ENCODE data around the gene KIAA0586. TPM values are rescaled to one million over a fixed set of nuclear protein-coding genes. Genes with fewer than 3 reads are reported as not detected.
"Not testable (repeated sequence)": the region's sequence is repeated elsewhere in the genome, so short reads cannot be mapped to it uniquely, and the experiment has no call there.

KIAA0586 gene
- total and polyA plus RNA-seq, 5 donors = 3.8 to 11.2 (median 9.7) TPM

DNA sequence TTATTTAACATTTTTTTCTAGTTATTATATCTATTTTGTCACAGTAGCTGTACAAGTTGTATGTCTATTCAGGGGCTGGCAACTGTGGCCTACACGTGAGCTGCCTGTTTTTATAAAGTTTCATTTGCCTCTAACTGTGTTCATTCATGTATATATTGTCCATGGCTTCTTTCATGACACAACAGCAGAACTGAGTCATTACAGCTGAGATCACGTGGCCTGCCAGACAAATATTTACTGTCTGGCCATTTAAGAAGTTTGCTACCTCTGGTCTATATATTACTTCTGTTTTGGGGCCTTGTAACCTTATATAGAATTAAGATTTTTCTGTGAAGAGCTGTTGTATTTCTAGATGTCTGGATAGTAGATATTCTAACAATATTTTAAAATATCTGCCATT lies 37.9 kb downstream of the KIAA0586 start:
- DNase-seq (no peak), ATAC-seq (no peak)
- no peaks in the 10 kb centered on the region for H3K27me3 ChIP-seq (ENCODE audit: control insufficient read depth, insufficient read depth)
- no peaks in the 10 kb centered on the region for H3K4me1 ChIP-seq (ENCODE audit: control insufficient read depth, insufficient read depth, low read length)
- no peak overlapping the region for H3K27ac ChIP-seq (ENCODE audit: low read length)
- H3K4me3 ChIP-seq (ENCODE audit: low read length) = no peak overlapping the region
- no peaks in the 10 kb centered on the region for H3K9me3 ChIP-seq (ENCODE audit: control insufficient read depth, low read length)
- WGBS = 88% methylated on average over 2 of the region's 2 CpGs
- intact Hi-C loops (cut with DNase I) = no loop called here

DNA sequence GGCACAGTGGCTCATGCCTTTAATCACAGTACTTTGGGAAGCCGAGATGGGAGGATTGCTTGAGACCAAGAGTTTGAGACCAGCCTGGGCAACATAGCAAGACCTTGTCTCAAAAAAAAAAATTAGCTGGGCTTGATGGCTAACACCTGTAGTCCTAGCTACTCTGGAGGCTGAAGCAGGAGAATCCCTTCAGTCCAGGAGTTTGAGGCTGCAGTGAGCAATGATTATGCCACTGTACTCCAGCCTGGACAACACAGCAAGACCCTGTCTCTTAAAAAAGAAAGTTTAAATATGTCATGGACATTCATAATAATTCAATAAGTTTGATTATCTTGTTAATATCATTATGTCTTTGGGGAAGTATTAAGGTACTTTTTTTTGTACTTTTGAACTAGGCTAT lies 38.9 kb downstream of the KIAA0586 start:
- no peaks in the 10 kb centered on the region for H3K9me3 ChIP-seq (ENCODE audit: control insufficient read depth, low read length)
- no peak overlapping the region for H3K27ac ChIP-seq (ENCODE audit: low read length)
- no peak overlapping the region for H3K4me3 ChIP-seq (ENCODE audit: low read length)
- H3K27me3 ChIP-seq (ENCODE audit: control insufficient read depth, insufficient read depth) = no peaks in the 10 kb centered on the region
- 93% methylated on average over 1 of the region's 1 CpG for WGBS
- H3K4me1 ChIP-seq (ENCODE audit: control insufficient read depth, insufficient read depth, low read length) = no peaks in the 10 kb centered on the region
- intact Hi-C loops (cut with DNase I) = no loop called here
- DNase-seq (no peak), ATAC-seq (no peak)

- no peak for ATAC-seq
- no peak overlapping the region for H3K4me3 ChIP-seq (ENCODE audit: low read length)
- H3K27ac ChIP-seq (ENCODE audit: low read length) = no peak overlapping the region
- intact Hi-C loops (cut with DNase I) = no loop called here
- DNase-seq = no peak
- no peaks in the 10 kb centered on the region for H3K9me3 ChIP-seq (ENCODE audit: control insufficient read depth, low read length)
- WGBS = 94% methylated on average over 2 of the region's 2 CpGs
- H3K27me3 ChIP-seq (ENCODE audit: control insufficient read depth, insufficient read depth) = no peaks in the 10 kb centered on the region
- H3K4me1 ChIP-seq (ENCODE audit: control insufficient read depth, insufficient read depth, low read length) = no peaks in the 10 kb centered on the region
Observed at GRCh38 chr14:58467575-58467974, 40.1 kb downstream of the KIAA0586 start.

GRCh38 chr14:58469309-58469708 lies 41.8 kb downstream of the KIAA0586 start:
- Histone ChIP-seq H3K4me3 (ENCODE audit: low read length) (no peak overlapping the region), H3K27ac (ENCODE audit: low read length) (no peak overlapping the region), H3K27me3 (ENCODE audit: control insufficient read depth, insufficient read depth) (no peaks in the 10 kb centered on the region), H3K9me3 (ENCODE audit: control insufficient read depth, low read length) (no peaks in the 10 kb centered on the region), H3K4me1 (ENCODE audit: control insufficient read depth, insufficient read depth, low read length) (no peaks in the 10 kb centered on the region)
- ATAC-seq (no peak), DNase-seq (no peak)
- 93% methylated on average over 5 of the region's 5 CpGs for WGBS
- intact Hi-C loops (cut with DNase I) = no loop called here

DNA sequence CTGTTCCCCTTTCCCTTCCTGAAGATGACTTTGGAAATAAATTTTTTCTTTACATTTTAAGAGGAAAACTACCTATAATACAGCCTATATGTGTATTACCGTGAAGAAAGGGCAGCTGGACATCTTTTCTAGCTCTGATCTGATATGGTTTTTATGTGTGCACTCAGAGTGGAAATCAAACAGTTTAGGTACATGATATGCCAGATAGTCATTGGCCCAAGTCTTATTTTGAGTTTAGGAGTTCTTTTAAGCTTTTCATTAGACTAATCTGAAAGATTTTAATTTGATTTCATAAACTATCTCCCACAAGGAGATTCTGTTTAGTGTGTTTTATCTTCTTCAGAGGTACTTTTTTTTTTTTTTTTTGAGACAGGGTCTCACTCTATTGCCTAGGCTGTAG lies 48.8 kb downstream of the KIAA0586 start:
- no peak overlapping the region for H3K4me3 ChIP-seq (ENCODE audit: low read length)
- WGBS = 99% methylated on average over 1 of the region's 1 CpG
- no peaks in the 10 kb centered on the region for H3K4me1 ChIP-seq (ENCODE audit: control insufficient read depth, insufficient read depth, low read length)
- H3K9me3 ChIP-seq (ENCODE audit: control insufficient read depth, low read length) = no peaks in the 10 kb centered on the region
- ATAC-seq = no peak
- no peak for DNase-seq
- no peak overlapping the region for H3K27ac ChIP-seq (ENCODE audit: low read length)
- intact Hi-C loops (cut with DNase I) = no loop called here
- no peaks in the 10 kb centered on the region for H3K27me3 ChIP-seq (ENCODE audit: control insufficient read depth, insufficient read depth)

GRCh38 chr14:58477653-58478052 lies 50.1 kb downstream of the KIAA0586 start:
- no peak for ATAC-seq
- intact Hi-C loops (cut with DNase I) = no loop called here

GRCh38 chr14:58478329-58478728 lies 50.8 kb downstream of the KIAA0586 start:
- over 99% methylated on average over 5 of the region's 5 CpGs for WGBS

More at GRCh38 chr14:58477653-58478052, 50.1 kb downstream of the KIAA0586 start:
- H3K27ac ChIP-seq (ENCODE audit: low read length) = no peak overlapping the region
- H3K9me3 ChIP-seq (ENCODE audit: control insufficient read depth, low read length) = no peaks in the 10 kb centered on the region
- no peak overlapping the region for H3K4me3 ChIP-seq (ENCODE audit: low read length)
- no peaks in the 10 kb centered on the region for H3K4me1 ChIP-seq (ENCODE audit: control insufficient read depth, insufficient read depth, low read length)
- no peak for DNase-seq
- no peaks in the 10 kb centered on the region for H3K27me3 ChIP-seq (ENCODE audit: control insufficient read depth, insufficient read depth)
- 96% methylated on average over 2 of the region's 2 CpGs for WGBS

GRCh38 chr14:58479975-58480374 lies 52.5 kb downstream of the KIAA0586 start:
- intact Hi-C loops (cut with DNase I) = no loop called here
- no peak for ATAC-seq
- Histone ChIP-seq H3K4me1 (ENCODE audit: control insufficient read depth, insufficient read depth, low read length) (no peaks in the 10 kb centered on the region), H3K27me3 (ENCODE audit: control insufficient read depth, insufficient read depth) (no peaks in the 10 kb centered on the region), H3K4me3 (ENCODE audit: low read length) (no peak overlapping the region), H3K9me3 (ENCODE audit: control insufficient read depth, low read length) (no peaks in the 10 kb centered on the region), H3K27ac (ENCODE audit: low read length) (no peak overlapping the region)
- no peak for DNase-seq
- WGBS = 96% methylated on average over 1 of the region's 1 CpG

More at GRCh38 chr14:58478329-58478728, 50.8 kb downstream of the KIAA0586 start:
- H3K4me1 ChIP-seq (ENCODE audit: control insufficient read depth, insufficient read depth, low read length); DNase-seq; H3K9me3 ChIP-seq (ENCODE audit: control insufficient read depth, low read length); H3K27me3 ChIP-seq (ENCODE audit: control insufficient read depth, insufficient read depth); H3K27ac ChIP-seq (ENCODE audit: low read length); intact Hi-C loops (cut with DNase I); ATAC-seq; H3K4me3 ChIP-seq (ENCODE audit: low read length): not testable (repeated sequence)

- Histone ChIP-seq H3K4me3 (ENCODE audit: low read length) (no peak overlapping the region), H3K27ac (ENCODE audit: low read length) (no peak overlapping the region), H3K27me3 (ENCODE audit: control insufficient read depth, insufficient read depth) (no peaks in the 10 kb centered on the region), H3K4me1 (ENCODE audit: control insufficient read depth, insufficient read depth, low read length) (no peaks in the 10 kb centered on the region), H3K9me3 (ENCODE audit: control insufficient read depth, low read length) (no peaks in the 10 kb centered on the region)
- intact Hi-C loops (cut with DNase I) = no loop called here
- 64% methylated on average over 1 of the region's 1 CpG for WGBS
- ATAC-seq (no peak), DNase-seq (no peak)
Observed at GRCh38 chr14:58484176-58484575, 56.7 kb downstream of the KIAA0586 start.

DNA sequence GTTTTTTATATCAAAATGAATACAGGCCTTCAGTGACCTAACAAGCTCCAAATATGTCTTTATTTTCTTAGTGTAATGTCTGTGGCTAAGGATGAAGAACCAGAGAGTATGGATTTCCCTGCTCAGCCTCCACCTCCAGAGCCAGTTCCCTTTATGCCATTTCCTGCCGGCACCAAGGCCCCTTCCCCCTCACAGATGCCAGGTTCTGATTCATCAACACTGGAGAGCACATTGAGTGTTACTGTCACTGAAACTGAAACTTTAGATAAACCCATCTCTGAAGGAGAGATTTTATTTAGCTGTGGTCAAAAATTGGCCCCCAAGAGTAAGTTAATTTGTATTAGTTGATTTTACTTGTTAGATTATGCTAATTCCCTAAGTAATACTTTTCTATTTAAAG lies 61.0 kb downstream of the KIAA0586 start:
- Histone ChIP-seq H3K27ac (ENCODE audit: low read length) (no peak overlapping the region), H3K9me3 (ENCODE audit: control insufficient read depth, low read length) (no peaks in the 10 kb centered on the region), H3K4me1 (ENCODE audit: control insufficient read depth, insufficient read depth, low read length) (no peaks in the 10 kb centered on the region), H3K27me3 (ENCODE audit: control insufficient read depth, insufficient read depth) (no peaks in the 10 kb centered on the region), H3K4me3 (ENCODE audit: low read length) (no peak overlapping the region)
- 54% methylated on average over 1 of the region's 1 CpG for WGBS
- ATAC-seq (no peak), DNase-seq (no peak)
- intact Hi-C loops (cut with DNase I) = no loop called here

- Histone ChIP-seq H3K4me3 (ENCODE audit: low read length) (no peak overlapping the region), H3K9me3 (ENCODE audit: control insufficient read depth, low read length) (no peaks in the 10 kb centered on the region), H3K27me3 (ENCODE audit: control insufficient read depth, insufficient read depth) (no peaks in the 10 kb centered on the region), H3K27ac (ENCODE audit: low read length) (no peak overlapping the region), H3K4me1 (ENCODE audit: control insufficient read depth, insufficient read depth, low read length) (no peaks in the 10 kb centered on the region)
- ATAC-seq (no peak), DNase-seq (no peak)
- intact Hi-C loops (cut with DNase I) = no loop called here
- WGBS = 93% methylated on average over 1 of the region's 1 CpG
Observed at GRCh38 chr14:58491593-58491992, 64.1 kb downstream of the KIAA0586 start.

- Histone ChIP-seq H3K27ac (ENCODE audit: low read length) (no peak overlapping the region), H3K4me3 (ENCODE audit: low read length) (no peak overlapping the region), H3K4me1 (ENCODE audit: control insufficient read depth, insufficient read depth, low read length) (no peaks in the 10 kb centered on the region), H3K27me3 (ENCODE audit: control insufficient read depth, insufficient read depth) (no peaks in the 10 kb centered on the region), H3K9me3 (ENCODE audit: control insufficient read depth, low read length) (no peaks in the 10 kb centered on the region)
- intact Hi-C loops (cut with DNase I) = no loop called here
- WGBS = 85% methylated on average over 1 of the region's 1 CpG
- no peak for DNase-seq
- ATAC-seq = no peak
Observed at GRCh38 chr14:58492044-58492443, 64.5 kb downstream of the KIAA0586 start.

Measured in right cardiac atrium (tissue), 5 donors.